Activated T-helper 2 cell treated with anti-CD3 and anti-CD28 coated beads, Interferon-gamma antibody, Interleukin-2, Interleukin-4, amounts not matched to agents 10 μg/mL and 5 μg/mL and 100 μg/mL, durations not matched to agents 14 hours and 24 hours and 36 hours (primary cell): ENCODE measurements around the gene ZNF343. TPM values are rescaled to one million over a fixed set of nuclear protein-coding genes. Genes with fewer than 3 reads are reported as not detected.
A peak's percentile ranks its signal among the peaks of the same experiment; 100 is the strongest.
"Not testable (repeated sequence)": the region's sequence is repeated elsewhere in the genome, so short reads cannot be mapped to it uniquely, and the experiment has no call there.

ENCODE experiments used
- DNase-seq: peaks from one replicate; pipeline ENCODE4 v3.0.0; 2021; ENCODE audit warnings: low spot score
- H3K27ac Mint-ChIP-seq: one replicate; pipeline ENCODE4 v1.8.0; 2021; ENCODE audit warnings: mixed read lengths
- H3K27me3 Mint-ChIP-seq: one replicate; pipeline ENCODE4 v1.8.0; 2021; ENCODE audit warnings: low read depth, mixed read lengths
- H3K36me3 Mint-ChIP-seq: one replicate; pipeline ENCODE4 v1.8.0; 2021; ENCODE audit warnings: low read depth, mixed read lengths
- H3K4me1 Mint-ChIP-seq: one replicate; pipeline ENCODE4 v1.8.0; 2021; ENCODE audit warnings: low read depth, mixed read lengths
- H3K4me3 Mint-ChIP-seq: one replicate; pipeline ENCODE4 v1.8.0; 2021; ENCODE audit warnings: low read depth, mild to moderate bottlenecking, moderate library complexity, mixed read lengths
- H3K9me3 Mint-ChIP-seq: one replicate; pipeline ENCODE4 v1.8.0; 2021; ENCODE audit warnings: mixed read lengths
- intact Hi-C: fragments of 100-400 bp; cut with micrococcal nuclease; formaldehyde crosslinking; loops from one replicate; pipeline ENCODE4 v1.15.1; 2023
- total RNA-seq: library from RNA; stranded (reverse); gene quantifications from 2 replicates; pipeline ENCODE4 v1.2.3, GENCODE V29; 2022

Gene ZNF343
- total RNA-seq, 1 donor from 2014 or later: 15.4 TPM

GRCh38 chr20:2516399-2516798, 7.7 kb upstream of the ZNF343 start:
- Mint-ChIP-seq H3K27ac (no peak overlapping the region), H3K4me3 (no peak overlapping the region), H3K4me1 (peaks cover under 1% of the 10 kb centered on the region), H3K27me3 (peaks cover 15% of the 10 kb centered on the region), H3K9me3 (no peaks in the 10 kb centered on the region), H3K36me3 (no peaks in the 10 kb centered on the region)
- DNase-seq: no peak
- intact Hi-C loops: no loop called here

GRCh38 chr20:2515203-2515602, 6.5 kb upstream of the ZNF343 start:
- no peaks in the 10 kb centered on the region for H3K9me3 Mint-ChIP-seq
- H3K36me3 Mint-ChIP-seq: no peaks in the 10 kb centered on the region
- no peak overlapping the region for H3K4me3 Mint-ChIP-seq
- no peak overlapping the region for H3K27ac Mint-ChIP-seq
- no peak for DNase-seq
- peaks cover 18% of the 10 kb centered on the region for H3K27me3 Mint-ChIP-seq
- no peaks in the 10 kb centered on the region for H3K4me1 Mint-ChIP-seq
- intact Hi-C loops: no loop called here

GRCh38 chr20:2509794-2510193, 1.1 kb upstream of the ZNF343 start:
- Mint-ChIP-seq H3K36me3 (peaks cover 12% of the 10 kb centered on the region), H3K27me3 (peaks cover 17% of the 10 kb centered on the region), H3K9me3 (peaks cover 4% of the 10 kb centered on the region), H3K4me1 (peaks cover 8% of the 10 kb centered on the region), H3K4me3 (peak overlapping the region; percentile 41), H3K27ac (no peak overlapping the region)
- intact Hi-C loops: loop anchor here (1.0 to 5.0 kb wide), 2 partner anchors 16 to 37 kb away; partner anchors contain the start of gene SNRPB
- DNase-seq: no peak

DNA sequence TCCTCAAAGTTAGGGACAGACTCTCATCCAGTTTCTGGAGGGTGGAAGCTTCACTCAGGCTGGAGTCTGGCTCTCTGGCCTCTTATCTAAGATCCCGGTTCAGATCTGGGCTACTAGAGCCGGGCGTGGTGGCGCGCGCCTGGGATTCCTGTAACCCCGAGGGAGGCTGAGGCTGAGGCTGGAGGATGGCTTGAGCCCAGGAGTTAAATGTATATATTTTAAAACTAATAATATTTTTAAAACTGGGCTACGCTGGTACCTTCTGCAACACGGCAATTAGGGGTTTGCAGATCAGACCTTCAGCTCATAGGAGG, 710 bp upstream of the ZNF343 start:
- Mint-ChIP-seq H3K36me3 (peaks cover 12% of the 10 kb centered on the region), H3K4me3 (peak overlapping the region; percentile 99), H3K27me3 (peaks cover 16% of the 10 kb centered on the region), H3K4me1 (peaks cover 8% of the 10 kb centered on the region), H3K27ac (peak overlapping the region; percentile 97), H3K9me3 (peaks cover 4% of the 10 kb centered on the region)
- no peak for DNase-seq
- intact Hi-C loops: loop anchor here (1.0 to 5.0 kb wide), 2 partner anchors 16 to 37 kb away; partner anchors contain the start of gene SNRPB

DNA sequence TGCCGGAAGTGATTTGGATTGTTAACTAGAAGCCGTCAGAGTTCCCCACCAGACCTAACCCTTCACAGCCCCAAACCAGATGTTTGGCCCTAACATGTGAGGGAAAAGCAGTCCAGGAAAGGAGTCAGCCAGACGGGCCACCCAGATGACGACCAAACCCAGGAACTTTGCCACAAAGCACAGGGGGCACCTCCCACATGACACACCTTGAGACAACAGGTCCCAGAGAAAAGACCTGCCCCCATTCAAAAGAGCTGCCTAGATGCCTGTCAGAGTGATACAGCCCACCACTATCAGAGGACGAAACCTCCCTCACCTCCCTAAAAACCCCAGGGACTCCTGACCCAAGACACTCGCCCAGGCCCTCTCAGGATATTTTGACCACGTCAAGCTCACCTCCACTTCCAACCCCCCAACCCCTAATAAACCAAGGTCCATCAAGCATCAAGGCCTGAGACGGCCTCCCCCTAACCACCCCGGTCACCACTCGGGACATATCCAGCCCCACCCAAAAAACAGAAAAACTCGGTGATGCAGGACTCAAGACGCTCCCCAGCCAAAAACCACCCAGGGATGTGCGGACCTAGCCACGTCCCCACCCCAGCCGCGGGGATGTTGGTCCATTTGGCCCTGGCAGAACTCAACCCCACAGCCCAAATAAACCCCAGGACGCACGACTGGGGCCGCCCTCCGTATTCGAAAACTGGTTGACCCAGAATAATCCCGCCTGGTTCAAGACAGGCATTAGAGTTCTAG, 662 bp downstream of the ZNF343 start:
- peaks cover 8% of the 10 kb centered on the region for H3K27me3 Mint-ChIP-seq
- H3K9me3 Mint-ChIP-seq: peaks cover 4% of the 10 kb centered on the region
- H3K27ac Mint-ChIP-seq: peak overlapping the region; percentile 97
- no peak for DNase-seq
- H3K4me1 Mint-ChIP-seq: peaks cover 8% of the 10 kb centered on the region
- peak overlapping the region; percentile 99 for H3K4me3 Mint-ChIP-seq
- peaks cover 12% of the 10 kb centered on the region for H3K36me3 Mint-ChIP-seq
- intact Hi-C loops: loop anchor here (5.0 kb wide), 1 partner anchor 36 kb away; the partner anchor contains the start of gene SNRPB

DNA sequence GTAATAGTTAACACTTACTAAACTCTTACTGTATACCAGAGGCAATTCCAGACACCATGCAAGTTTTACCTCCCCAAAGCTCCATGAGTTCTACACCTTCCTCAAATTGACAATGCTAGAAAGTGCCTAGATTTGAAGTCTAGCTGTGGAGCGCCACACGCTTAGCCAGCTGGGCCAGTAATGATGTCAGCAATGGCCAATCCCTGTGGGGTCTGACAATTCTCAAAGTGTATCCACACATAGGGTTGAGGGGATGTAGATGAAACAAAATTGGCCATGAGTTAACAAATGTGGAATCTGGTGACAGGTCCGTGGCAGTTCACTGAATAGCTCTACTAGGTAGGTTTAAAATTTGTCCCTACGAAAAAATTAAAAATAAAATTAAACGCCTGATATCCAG, 1.3 kb downstream of the ZNF343 start:
- H3K4me1 Mint-ChIP-seq: peaks cover 8% of the 10 kb centered on the region
- peaks cover 6% of the 10 kb centered on the region for H3K27me3 Mint-ChIP-seq
- DNase-seq: no peak
- H3K27ac Mint-ChIP-seq: no peak overlapping the region
- peaks cover 12% of the 10 kb centered on the region for H3K36me3 Mint-ChIP-seq
- H3K4me3 Mint-ChIP-seq: peak overlapping the region; percentile 99
- H3K9me3 Mint-ChIP-seq: peaks cover 4% of the 10 kb centered on the region
- intact Hi-C loops: loop anchor here (5.0 kb wide), 1 partner anchor 35 kb away; the partner anchor contains the start of gene SNRPB

DNA sequence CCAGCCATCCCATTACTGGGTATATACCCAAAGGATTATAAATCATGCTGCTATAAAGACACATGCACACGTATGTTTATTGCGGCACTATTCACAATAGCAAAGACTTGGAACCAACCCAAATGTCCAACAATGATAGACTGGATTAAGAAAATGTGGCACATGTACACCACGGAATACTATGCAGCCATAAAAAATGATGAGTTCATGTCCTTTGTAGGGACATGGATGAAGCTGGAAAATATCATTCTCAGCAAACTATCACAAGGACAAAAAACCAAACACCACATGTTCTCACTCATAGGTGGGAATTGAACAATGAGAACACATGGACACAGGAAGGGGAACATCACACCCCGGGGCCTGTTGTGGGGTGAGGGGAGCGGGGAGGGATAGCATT, 2.3 kb downstream of the ZNF343 start:
- intact Hi-C loops: loop anchor here (5.0 kb wide), 1 partner anchor 34 kb away; the partner anchor contains the start of gene SNRPB
- H3K4me1 Mint-ChIP-seq, H3K27me3 Mint-ChIP-seq, H3K9me3 Mint-ChIP-seq, H3K4me3 Mint-ChIP-seq, H3K27ac Mint-ChIP-seq, DNase-seq: not testable (repeated sequence)
- peaks cover 12% of the 10 kb centered on the region for H3K36me3 Mint-ChIP-seq

DNA sequence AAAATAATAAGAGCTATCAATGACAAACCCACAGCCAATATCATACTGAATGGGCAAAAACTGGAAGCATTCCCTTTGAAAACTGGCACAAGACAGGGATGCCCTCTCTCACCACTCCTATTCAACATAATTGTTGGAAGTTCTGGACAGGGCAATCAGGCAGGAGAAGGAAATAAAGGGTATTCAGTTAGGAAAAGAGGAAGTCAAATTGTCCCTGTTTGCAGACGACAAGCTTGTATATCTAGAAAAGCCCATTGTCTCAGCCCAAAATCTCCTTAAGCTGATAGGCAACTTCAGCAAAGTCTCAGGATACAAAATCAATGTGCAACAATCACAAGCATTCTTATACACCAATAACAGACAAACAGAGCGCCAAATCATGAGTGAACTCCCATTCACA, 3.9 kb downstream of the ZNF343 start:
- not testable (repeated sequence) for H3K27ac Mint-ChIP-seq, DNase-seq, H3K4me1 Mint-ChIP-seq, H3K9me3 Mint-ChIP-seq, H3K27me3 Mint-ChIP-seq, H3K4me3 Mint-ChIP-seq
- peaks cover 20% of the 10 kb centered on the region for H3K36me3 Mint-ChIP-seq
- intact Hi-C loops: loop anchor here (5.0 kb wide), 1 partner anchor 33 kb away; the partner anchor contains the start of gene SNRPB

DNA sequence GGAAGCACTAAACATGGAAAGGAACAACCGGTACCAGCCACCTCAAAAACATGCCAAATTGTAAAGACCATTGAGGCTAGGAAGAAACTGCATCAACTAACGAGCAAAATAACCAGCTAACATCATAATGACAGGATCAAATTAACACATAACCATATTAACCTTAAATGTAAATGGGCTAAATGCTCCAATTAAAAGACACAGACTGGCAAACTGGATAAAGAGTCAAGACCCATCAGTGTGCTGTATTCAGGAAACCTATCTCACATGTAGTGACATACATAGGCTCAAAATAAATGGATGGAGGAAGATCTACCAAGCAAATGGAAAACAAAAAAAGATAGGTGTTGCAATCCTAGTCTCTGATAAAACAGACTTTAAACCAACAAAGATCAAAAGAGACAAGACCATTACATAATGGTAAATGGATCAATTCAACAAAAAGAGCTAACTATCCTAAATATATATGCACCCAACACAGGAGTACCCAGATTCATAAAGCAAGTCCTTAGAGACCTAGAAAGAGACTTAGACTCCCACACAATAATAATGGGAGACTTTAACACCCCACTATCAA, 5.8 kb downstream of the ZNF343 start:
- H3K9me3 Mint-ChIP-seq, intact Hi-C loops, H3K4me1 Mint-ChIP-seq, H3K27me3 Mint-ChIP-seq, DNase-seq, H3K27ac Mint-ChIP-seq, H3K4me3 Mint-ChIP-seq: not testable (repeated sequence)
- peaks cover 20% of the 10 kb centered on the region for H3K36me3 Mint-ChIP-seq

- DNase-seq: no peak
- Mint-ChIP-seq H3K9me3 (no peaks in the 10 kb centered on the region), H3K4me1 (peaks cover 2% of the 10 kb centered on the region), H3K36me3 (peaks cover 77% of the 10 kb centered on the region), H3K27me3 (no peaks in the 10 kb centered on the region), H3K4me3 (no peak overlapping the region), H3K27ac (no peak overlapping the region)
- intact Hi-C loops: no loop called here
Measured at GRCh38 chr20:2485661-2486060, 23.1 kb downstream of the ZNF343 start.

DNA sequence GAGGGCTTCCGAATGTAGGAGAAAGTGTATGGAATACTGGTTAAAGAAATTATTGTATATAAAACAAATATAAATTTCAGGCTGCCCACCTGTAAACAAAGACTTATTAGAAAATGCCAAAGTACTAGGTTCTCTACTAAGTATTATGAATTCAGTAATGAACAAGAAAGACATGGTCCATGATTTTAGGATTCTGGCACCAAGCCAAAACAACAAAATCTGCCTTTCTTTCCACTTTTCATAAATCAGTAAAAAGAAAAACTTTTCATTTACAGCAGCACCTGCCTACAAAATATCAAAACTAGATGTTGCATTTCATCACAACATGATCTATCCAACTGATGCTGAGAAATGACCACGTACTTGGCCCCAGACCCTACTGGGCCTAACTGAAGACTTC, 23.6 kb downstream of the ZNF343 start:
- Mint-ChIP-seq H3K9me3 (no peaks in the 10 kb centered on the region), H3K4me3 (no peak overlapping the region), H3K27ac (no peak overlapping the region), H3K4me1 (peaks cover 2% of the 10 kb centered on the region), H3K27me3 (no peaks in the 10 kb centered on the region), H3K36me3 (peaks cover 79% of the 10 kb centered on the region)
- intact Hi-C loops: no loop called here
- DNase-seq: no peak

- Mint-ChIP-seq H3K27ac (no peak overlapping the region), H3K27me3 (no peaks in the 10 kb centered on the region), H3K9me3 (no peaks in the 10 kb centered on the region), H3K36me3 (peaks cover 68% of the 10 kb centered on the region), H3K4me3 (no peak overlapping the region), H3K4me1 (peaks cover 2% of the 10 kb centered on the region)
- intact Hi-C loops: no loop called here
- DNase-seq: no peak
Measured at GRCh38 chr20:2483504-2483903, 25.2 kb downstream of the ZNF343 start.

- no peak for DNase-seq
- intact Hi-C loops: no loop called here
- H3K9me3 Mint-ChIP-seq: no peaks in the 10 kb centered on the region
- no peak overlapping the region for H3K27ac Mint-ChIP-seq
- peaks cover 65% of the 10 kb centered on the region for H3K36me3 Mint-ChIP-seq
- no peak overlapping the region for H3K4me3 Mint-ChIP-seq
- H3K4me1 Mint-ChIP-seq: peaks cover 2% of the 10 kb centered on the region
- no peaks in the 10 kb centered on the region for H3K27me3 Mint-ChIP-seq
Measured at GRCh38 chr20:2480381-2480780, 28.3 kb downstream of the ZNF343 start.
